GM12892 (cell line): ENCODE data around the gene GEMIN4.

ENCODE experiments used
- POLR2A ChIP-seq: IDR thresholded peaks from 2 replicates; pipeline ENCODE4 v1.6.1; 2011; ENCODE audit warnings: low read depth, low read length, control low read depth
- POLR2AphosphoS5 ChIP-seq: IDR thresholded peaks from 2 replicates; pipeline ENCODE4 v1.6.1; 2011; ENCODE audit warnings: low read depth, low read length, control low read depth

DNA sequence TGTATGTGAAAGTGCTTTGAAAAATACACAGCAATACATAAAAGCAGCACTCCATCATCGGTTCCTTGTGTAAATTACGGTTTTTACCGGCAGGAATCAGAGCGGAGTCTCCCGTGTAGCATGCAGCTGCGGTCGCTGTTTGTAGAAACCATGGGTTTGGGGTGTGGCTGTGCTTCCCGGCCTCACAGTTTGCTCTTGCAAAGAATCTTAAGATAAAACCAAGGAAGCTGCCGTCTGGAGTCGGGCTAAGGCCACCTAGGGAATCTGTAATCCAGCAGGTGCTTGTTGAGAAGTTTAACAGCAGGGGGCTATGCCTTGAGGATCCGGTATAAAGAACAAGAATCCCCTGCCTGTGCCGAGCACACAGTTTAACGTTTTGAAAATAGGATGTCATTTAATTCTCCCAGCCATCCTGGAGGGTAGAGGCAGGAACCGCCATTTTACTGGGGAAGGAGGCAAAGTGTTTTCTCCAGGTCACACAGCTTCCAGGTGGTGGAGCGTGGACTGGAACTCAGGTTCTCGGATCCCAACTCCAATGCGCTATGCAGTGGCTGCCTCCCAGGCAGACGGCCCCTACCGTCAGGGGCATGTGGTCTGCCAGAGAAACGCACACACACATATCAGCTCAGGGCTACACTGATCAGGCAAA, 25.7 kb downstream of the GEMIN4 start:
- no peak for TF ChIP-seq POLR2AphosphoS5
- no peak for TF ChIP-seq POLR2A
